B cell (primary cell): ENCODE data around the gene NUAK2. TPM values are rescaled to one million over a fixed set of nuclear protein-coding genes. Genes with fewer than 3 reads are reported as not detected.

Experiments used
- ATAC-seq: fragments of 200-7000 bp; cut with Tn5 transposase; one replicate; pipeline ENCODE4 v1.10.0; 2021; ENCODE audit warnings: low read depth, mild to moderate bottlenecking, moderate number of reproducible peaks, moderate library complexity
- CTCF ChIA-PET: fragments of 350-600 bp; sonication (Branson Sonifier 250); formaldehyde crosslinking; loops from one replicate; lab custom pipeline; 2021; ENCODE audit warnings: antibody characterized with exemption, inconsistent platforms; lab: Charles Lee
- POLR2A ChIA-PET: fragments of 350-600 bp; sonication (Branson Sonifier 250); formaldehyde crosslinking; loops from one replicate; lab custom pipeline; 2021; ENCODE audit warnings: antibody characterized with exemption; lab: Charles Lee
- DNase-seq: peaks from one replicate; pipeline ENCODE4 v3.0.0; 2013
- H2AFZ ChIP-seq: 2 replicates; pipeline ENCODE4 v1.6.1; 2012; ENCODE audit warnings: mild to moderate bottlenecking, low read depth, low read length; ENCODE audit not compliant: insufficient read depth, poor library complexity, severe bottlenecking
- H3K27ac ChIP-seq, 2 donors: 1 replicate in 1 of 2; 2 replicates in 1 of 2; pipeline ENCODE4 v1.5.1; 2012 to 2013; ENCODE audit warnings: low read length in 2 of 2, mild to moderate bottlenecking in 2 of 2, moderate library complexity in 1 of 2
- H3K27me3 ChIP-seq, 4 experiments: fragments of 200-600 bp in 1 of 4; sonication (generic) in 1 of 4; replicated peaks in 1 of 4; 1 replicate in 2 of 4; 2 replicates in 2 of 4; pipeline versions ENCODE4 v1.6.1 to v1.7.0; 2013 to 2016; ENCODE audit warnings: low read length in 3 of 4, mild to moderate bottlenecking in 2 of 4, mixed read lengths in 1 of 4, moderate library complexity in 1 of 4; ENCODE audit not compliant: insufficient read depth in 4 of 4, control insufficient read depth in 3 of 4; ENCODE audit errors: control extremely low read depth in 1 of 4
- H3K36me3 ChIP-seq, 2 experiments: replicated peaks in 1 of 2; 1 replicate in 1 of 2; 2 replicates in 1 of 2; pipeline versions ENCODE4 v1.6.1 to v1.7.1; 2013; ENCODE audit warnings: low read length in 1 of 2; ENCODE audit not compliant: insufficient read depth in 2 of 2, control insufficient read depth in 1 of 2; ENCODE audit errors: control extremely low read depth in 1 of 2, extremely low read depth in 1 of 2
- H3K4me1 ChIP-seq, 2 donors: fragments of 200-600 bp in 1 of 2; sonication (generic) in 1 of 2; 1 replicate in 1 of 2; 2 replicates in 1 of 2; pipeline versions ENCODE4 v1.5.1 to v1.6.1; 2013 to 2017; ENCODE audit warnings: low read length in 2 of 2; ENCODE audit not compliant: control insufficient read depth in 2 of 2, insufficient read depth in 2 of 2
- H3K4me2 ChIP-seq: replicated peaks from 2 replicates; pipeline ENCODE3; 2012; ENCODE audit warnings: mild to moderate bottlenecking, low read depth, low read length; ENCODE audit not compliant: poor library complexity, severe bottlenecking
- H3K4me3 ChIP-seq, 5 experiments: fragments of 200-600 bp in 1 of 5; sonication (generic) in 1 of 5; 1 replicate in 3 of 5; 2 replicates in 2 of 5; pipeline versions ENCODE4 v1.5.1 to v1.7.0; 2011 to 2016; ENCODE audit warnings: low read length in 4 of 5, mild to moderate bottlenecking in 4 of 5, low read depth in 2 of 5, control low read depth in 1 of 5, moderate library complexity in 1 of 5; ENCODE audit not compliant: insufficient read depth in 1 of 5; ENCODE audit errors: control extremely low read depth in 1 of 5, extremely low read depth in 1 of 5
- H3K79me2 ChIP-seq: fragments of 200-600 bp; sonication (generic); one replicate; pipeline ENCODE4 v1.6.0; 2016; ENCODE audit warnings: low read length; ENCODE audit not compliant: control insufficient read depth, insufficient read depth
- H3K9ac ChIP-seq: fragments of 200-600 bp; sonication (generic); 2 replicates; pipeline ENCODE4 v1.6.1; 2017; ENCODE audit warnings: mild to moderate bottlenecking, low read length, moderate library complexity
- H3K9me3 ChIP-seq, 3 donors: one replicate each; pipeline versions ENCODE4 v1.6.1 to v1.7.1; 2013; ENCODE audit warnings: low read length in 2 of 3; ENCODE audit not compliant: control insufficient read depth in 2 of 3, insufficient read depth in 1 of 3; ENCODE audit errors: control extremely low read depth in 1 of 3
- H4K20me1 ChIP-seq: 2 replicates; pipeline ENCODE4 v1.6.0; 2012; ENCODE audit warnings: mild to moderate bottlenecking, low read length; ENCODE audit not compliant: insufficient read depth, control insufficient read depth, poor library complexity, severe bottlenecking
- H3K27ac Mint-ChIP-seq: one replicate; pipeline ENCODE4 v1.8.0; 2021; ENCODE audit warnings: mixed read lengths
- H3K27me3 Mint-ChIP-seq: one replicate; pipeline ENCODE4 v1.8.0; 2021; ENCODE audit warnings: mixed read lengths
- H3K4me1 Mint-ChIP-seq: one replicate; pipeline ENCODE4 v1.8.0; 2021; ENCODE audit warnings: mixed read lengths
- H3K4me3 Mint-ChIP-seq: one replicate; pipeline ENCODE4 v1.8.0; 2021; ENCODE audit warnings: mixed read lengths
- H3K9me3 Mint-ChIP-seq: one replicate; pipeline ENCODE4 v1.8.0; 2022; ENCODE audit warnings: mixed read lengths; ENCODE audit not compliant: insufficient read depth
- EZH2 ChIP-seq: IDR thresholded peaks from 2 replicates; pipeline ENCODE4 v1.6.1; 2012; ENCODE audit warnings: borderline replicate concordance, low read depth, mild to moderate bottlenecking, moderate library complexity, low read length; ENCODE audit not compliant: insufficient read depth, poor library complexity, severe bottlenecking
- WGBS: methylation state at CpG from one replicate; pipeline ENCODE4 v1.1.5; 2013; ENCODE audit warnings: missing lambda C conversion rate; ENCODE audit not compliant: insufficient coverage; 5-methylcytosine and 5-hydroxymethylcytosine counted together
- intact Hi-C: fragments of 100-400 bp; cut with micrococcal nuclease; formaldehyde crosslinking; loops from one replicate; pipeline ENCODE4 v1.10.0; 2022
- polyA plus RNA-seq: library from polyadenylated mRNA; depleted of rRNA; stranded (reverse); fragments of >200 nt; gene quantifications from 2 replicates; pipeline ENCODE4 v1.2.3, GENCODE V29; 2012
- total RNA-seq, 2 donors: library from RNA; stranded (reverse); fragments of 120-200 nt in 1 of 2; gene quantifications; 1 replicate in 1 of 2; 2 replicates in 1 of 2; pipeline versions ENCODE4 v1.2.3 to v1.2.4, GENCODE V29; 2013 to 2022
- TF ChIP-seq, protein P1 (sequence below): fragments of 200-600 bp; IDR thresholded peaks from one replicate; pipeline ENCODE4 v1.8.0; 2022; ENCODE audit warnings: antibody characterized with exemption, mild to moderate bottlenecking

NUAK2 gene
- total and polyA plus RNA-seq, 2 donors (not counting 1 experiment from before 2014, with no cell fraction given), result 37.9 to 102 TPM

DNA sequence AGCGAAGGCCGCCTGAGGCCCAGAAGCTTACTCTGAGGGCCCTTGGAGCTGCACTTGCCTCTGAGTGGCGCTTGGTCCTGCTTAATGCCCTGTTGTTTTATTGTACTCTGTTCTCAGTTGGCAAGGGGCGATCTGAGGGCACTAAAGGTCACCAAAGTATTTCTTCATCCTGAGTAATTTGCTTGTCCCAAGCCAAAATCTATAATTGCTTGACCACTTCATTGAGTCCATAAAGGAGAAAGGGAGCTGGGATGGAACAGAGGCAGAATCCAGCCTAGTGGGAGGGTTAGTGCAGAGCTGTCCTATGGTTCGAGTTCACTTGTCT is 376 bp upstream of the NUAK2 start:
- Histone ChIP-seq H3K9me3 (no peaks in the 10 kb centered on the region), H2AFZ (peak overlapping the region; percentile 48), H3K27me3 (peaks cover 0 to 2% (median 0%) of the 10 kb centered on the region in 4 experiments), H3K4me2 (peak overlapping the region; percentile 96), H3K4me1 (peaks cover 47 to 48% of the 10 kb centered on the region in 2 donors), H4K20me1 (peaks cover 49% of the 10 kb centered on the region), H3K79me2 (peaks cover 93% of the 10 kb centered on the region), H3K36me3 (peaks cover 0 to 24% of the 10 kb centered on the region in 2 experiments), H3K9ac (peak overlapping the region; percentile 85), H3K27ac (peak overlapping the region; percentile 65 to 98), H3K4me3 (peak overlapping the region; percentile 21 to 98 (median 94))
- intact Hi-C loops, result loop anchor here (1.0 to 5.0 kb wide), 5 partner anchors 9 to 111 kb away; partner anchors contain the start of genes DSTYK and TMCC2
- H3K4me1 Mint-ChIP-seq, result peaks cover 57% of the 10 kb centered on the region
- peak overlapping the region; percentile 97 for H3K4me3 Mint-ChIP-seq
- no peak for ATAC-seq
- TF ChIP-seq, protein P1, sequence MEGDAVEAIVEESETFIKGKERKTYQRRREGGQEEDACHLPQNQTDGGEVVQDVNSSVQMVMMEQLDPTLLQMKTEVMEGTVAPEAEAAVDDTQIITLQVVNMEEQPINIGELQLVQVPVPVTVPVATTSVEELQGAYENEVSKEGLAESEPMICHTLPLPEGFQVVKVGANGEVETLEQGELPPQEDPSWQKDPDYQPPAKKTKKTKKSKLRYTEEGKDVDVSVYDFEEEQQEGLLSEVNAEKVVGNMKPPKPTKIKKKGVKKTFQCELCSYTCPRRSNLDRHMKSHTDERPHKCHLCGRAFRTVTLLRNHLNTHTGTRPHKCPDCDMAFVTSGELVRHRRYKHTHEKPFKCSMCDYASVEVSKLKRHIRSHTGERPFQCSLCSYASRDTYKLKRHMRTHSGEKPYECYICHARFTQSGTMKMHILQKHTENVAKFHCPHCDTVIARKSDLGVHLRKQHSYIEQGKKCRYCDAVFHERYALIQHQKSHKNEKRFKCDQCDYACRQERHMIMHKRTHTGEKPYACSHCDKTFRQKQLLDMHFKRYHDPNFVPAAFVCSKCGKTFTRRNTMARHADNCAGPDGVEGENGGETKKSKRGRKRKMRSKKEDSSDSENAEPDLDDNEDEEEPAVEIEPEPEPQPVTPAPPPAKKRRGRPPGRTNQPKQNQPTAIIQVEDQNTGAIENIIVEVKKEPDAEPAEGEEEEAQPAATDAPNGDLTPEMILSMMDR, result no peak
- no peak for TF ChIP-seq EZH2
- H3K27ac Mint-ChIP-seq, result peak overlapping the region; percentile 95
- DNase-seq, result no peak
- ChIA-PET POLR2A (interaction anchor here (1.3 to 17.1 kb wide), 3 partner anchors 36 to 52 kb away, joined by 4 to 372 read pairs (median 194); no protein-coding TSS in a partner anchor), CTCF (interaction anchor here (1.0 to 56.6 kb wide), 7 partner anchors 3 to 203 kb away, joined by 3 to 2421 read pairs (median 6); partner anchors contain the start of gene NUAK2)
- H3K27me3 Mint-ChIP-seq, result peaks cover 4% of the 10 kb centered on the region
- no peaks in the 10 kb centered on the region for H3K9me3 Mint-ChIP-seq
- WGBS, result 13% methylated on average over 3 of the region's 5 CpGs
